Subcutaneous adipose tissue (tissue), 4 donors: ENCODE measurements around the gene UCP2. TPM values are rescaled to one million over a fixed set of nuclear protein-coding genes. Genes with fewer than 3 reads are reported as not detected.

Source experiments
- CTCF ChIP-seq: fragments of 450-650 bp; IDR thresholded peaks from one replicate; pipeline ENCODE4 v1.5.1; 2016; ENCODE audit warnings: low read depth, mild to moderate bottlenecking, control low read depth, antibody characterized with exemption, moderate library complexity
- total RNA-seq, 4 donors: library from RNA; depleted of rRNA; stranded (reverse); fragments of >200 nt; gene quantifications; one replicate each; pipeline ENCODE4 v1.1.0, GENCODE V29; 2016

UCP2 gene
- total RNA-seq, 4 donors from 2014 or later, result 43.6 to 127 (median 110) TPM

GRCh38 chr11:74009230-74009547 is 26.5 kb upstream of the UCP2 start:
- no peak for TF ChIP-seq CTCF

GRCh38 chr11:74008373-74009229 is 26.0 kb upstream of the UCP2 start, which contains the start of gene UCP3:
Gene UCP3, minus strand, starts transcription at chr11:74009085. Its CDS starts 2,043 bp downstream, at chr11:74007042.
- no peak for TF ChIP-seq CTCF

GRCh38 chr11:74007691-74008372 is 25.2 kb upstream of the UCP2 start:
- no peak for TF ChIP-seq CTCF

- no peak for TF ChIP-seq CTCF
These were observed 24.2 kb upstream of the UCP2 start for GRCh38 chr11:74006743-74007304.

GRCh38 chr11:74005721-74006517 is 23.3 kb upstream of the UCP2 start:
- no peak for TF ChIP-seq CTCF

GRCh38 chr11:74004759-74005615 is 22.3 kb upstream of the UCP2 start:
- TF ChIP-seq CTCF, result no peak
